HG03442 (cell line): ENCODE results near the gene BCL2.
A peak's percentile ranks its signal among the peaks of the same experiment; 100 is the strongest.

Experiments
- ATAC-seq: cut with Tn5 transposase; IDR thresholded peaks from one replicate; pipeline ENCODE4 v1.9.1; 2021; ENCODE audit warnings: mild to moderate bottlenecking, moderate library complexity; ENCODE audit not compliant: unreplicated experiment

BCL2 gene

DNA sequence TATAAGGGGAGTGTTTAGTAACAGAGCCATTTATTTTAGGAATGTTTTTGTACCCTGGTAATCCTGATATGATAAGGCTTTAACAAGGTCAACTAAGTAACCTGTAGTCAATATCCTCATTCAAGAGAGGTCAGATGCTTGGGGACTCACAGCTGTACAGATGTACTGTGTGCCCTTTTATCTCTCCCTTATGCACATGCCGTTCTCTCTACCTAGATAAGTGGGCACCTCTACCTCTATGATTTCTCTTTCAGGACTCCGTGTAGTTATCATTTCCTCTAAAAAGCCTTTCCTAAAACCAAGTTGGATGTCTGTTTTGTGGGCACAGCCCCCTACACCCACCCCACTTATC is 132.4 kb downstream of the BCL2 start:
- no peak for ATAC-seq

DNA sequence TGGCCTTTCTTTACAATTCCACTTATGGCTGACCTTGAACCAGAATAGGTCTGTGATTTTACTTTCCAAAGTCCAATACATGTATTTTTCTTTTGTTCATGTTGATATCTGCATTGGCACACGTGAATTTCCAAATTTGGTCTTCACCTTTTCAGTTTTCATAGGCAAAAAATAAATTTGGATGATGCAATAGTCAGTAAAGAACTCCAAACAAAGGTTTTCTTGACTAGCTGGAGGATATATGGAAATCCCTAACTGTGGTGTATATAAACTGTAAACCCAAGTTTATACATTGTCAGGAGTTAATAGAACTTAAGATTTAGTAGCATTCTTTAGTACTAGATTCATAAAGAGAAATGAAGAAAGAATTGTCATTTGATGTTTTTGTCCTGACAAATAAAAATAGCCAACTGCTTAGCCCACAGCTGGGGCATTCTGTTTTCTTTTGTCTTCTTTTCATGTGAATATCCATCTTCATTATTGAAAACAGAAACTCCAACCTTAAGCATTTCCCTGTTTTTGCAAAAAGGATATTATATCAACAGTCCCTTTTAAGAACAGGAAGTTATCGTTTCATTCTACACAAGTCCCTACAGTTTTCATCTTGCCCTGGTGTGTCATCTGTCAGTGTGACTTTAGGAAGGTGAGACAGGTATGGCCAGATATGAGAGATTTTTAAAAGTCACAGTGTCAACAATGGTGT is 132.9 kb downstream of the BCL2 start:
- no peak for ATAC-seq

DNA sequence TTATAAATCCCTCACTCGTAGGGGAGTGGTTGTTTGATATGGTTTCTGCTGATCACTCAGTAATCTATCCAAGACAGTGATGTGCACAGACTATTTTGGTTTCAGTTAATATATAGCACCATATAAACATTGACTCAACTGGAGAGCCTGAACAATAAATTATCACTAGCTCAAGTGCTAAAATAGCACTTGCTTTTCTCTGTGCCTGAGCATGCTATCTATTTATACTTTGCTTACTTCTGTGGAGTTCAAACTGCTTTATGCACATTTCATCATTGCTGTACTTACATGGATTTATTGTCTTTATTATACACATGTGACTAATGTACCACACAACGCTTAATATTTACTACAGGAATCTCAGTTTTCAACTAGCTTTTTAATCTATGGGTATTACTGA is 133.6 kb downstream of the BCL2 start:
- no peak for ATAC-seq

GRCh38 chr18:63183952-63184770 is 135.4 kb downstream of the BCL2 start:
- no peak for ATAC-seq

- ATAC-seq = no peak
These were observed 136.2 kb downstream of the BCL2 start for GRCh38 chr18:63183378-63183777.

GRCh38 chr18:63182861-63183260 is 136.7 kb downstream of the BCL2 start:
- ATAC-seq = no peak

DNA sequence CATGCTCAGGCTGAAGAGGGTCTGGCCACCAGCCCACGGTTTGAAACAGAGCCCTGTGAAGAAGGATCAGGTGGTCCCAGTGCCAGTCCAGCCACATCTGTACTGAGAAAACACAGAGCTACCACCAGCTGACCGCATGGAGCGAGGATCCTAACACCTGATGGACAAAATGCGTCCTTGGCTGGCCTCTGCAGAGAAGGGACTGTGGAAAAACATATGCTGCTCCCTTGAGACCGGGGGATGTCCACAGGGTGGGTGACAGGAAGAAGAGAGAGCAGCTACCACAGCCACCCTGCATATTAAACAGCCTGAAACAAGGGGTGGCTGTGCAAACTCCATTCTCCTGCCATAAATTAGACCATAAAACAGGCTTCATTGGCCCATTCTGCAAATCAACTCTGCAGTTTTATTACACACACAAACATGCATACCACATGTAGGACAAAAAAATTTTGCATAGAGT is 137.2 kb downstream of the BCL2 start:
- no peak for ATAC-seq

DNA sequence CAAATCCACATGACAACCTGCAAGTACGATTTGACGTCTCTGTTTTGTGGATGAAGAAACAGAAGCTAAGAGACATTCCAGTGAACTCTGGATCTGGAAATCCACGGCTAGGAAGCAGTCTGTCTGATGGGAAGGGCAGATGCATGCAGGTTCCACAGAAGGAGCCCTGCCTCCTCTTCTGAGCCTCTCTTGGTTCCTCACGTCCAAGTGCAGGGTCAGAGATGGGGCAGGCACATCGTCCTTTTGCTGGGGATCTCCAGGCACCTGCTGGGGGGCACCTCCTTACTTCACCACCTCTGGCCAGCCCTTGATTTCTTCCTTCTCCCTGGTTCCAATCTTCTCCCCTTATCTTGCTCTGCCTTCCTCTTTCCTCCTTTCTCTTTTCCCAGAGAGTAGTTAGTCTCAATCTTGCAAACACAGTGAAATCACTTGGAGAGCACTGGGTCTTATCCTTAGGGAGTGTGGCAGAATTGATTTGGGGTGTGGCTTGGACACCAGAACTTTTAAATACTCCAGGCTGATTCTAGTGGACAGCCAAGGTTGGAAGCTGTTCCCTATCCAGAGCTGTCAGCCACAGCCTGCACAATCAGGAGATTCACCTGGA is 137.8 kb downstream of the BCL2 start:
- no peak for ATAC-seq

- ATAC-seq = peak; percentile 59
These were observed 138.6 kb downstream of the BCL2 start for GRCh38 chr18:63180971-63181376.

DNA sequence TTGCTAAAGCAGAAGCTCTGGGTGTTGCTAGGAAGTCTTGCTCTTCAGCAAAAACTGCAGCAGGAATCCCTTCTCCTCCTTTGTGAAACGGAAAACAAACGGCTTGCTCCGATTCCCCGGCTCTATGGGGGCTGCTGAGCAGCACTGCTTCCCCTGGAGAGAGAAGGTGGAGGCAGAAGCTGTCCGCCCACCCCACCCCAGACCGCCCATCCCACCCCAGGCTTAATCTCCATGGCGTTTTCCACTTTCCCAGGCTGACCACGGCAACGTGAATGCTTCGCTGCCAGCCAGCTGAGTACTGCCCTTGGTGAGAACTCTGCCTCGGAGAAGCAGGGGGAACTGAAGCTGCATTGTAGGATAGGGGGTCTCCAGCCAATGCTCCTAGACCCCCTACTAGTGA is 139.2 kb downstream of the BCL2 start:
- no peak for ATAC-seq

DNA sequence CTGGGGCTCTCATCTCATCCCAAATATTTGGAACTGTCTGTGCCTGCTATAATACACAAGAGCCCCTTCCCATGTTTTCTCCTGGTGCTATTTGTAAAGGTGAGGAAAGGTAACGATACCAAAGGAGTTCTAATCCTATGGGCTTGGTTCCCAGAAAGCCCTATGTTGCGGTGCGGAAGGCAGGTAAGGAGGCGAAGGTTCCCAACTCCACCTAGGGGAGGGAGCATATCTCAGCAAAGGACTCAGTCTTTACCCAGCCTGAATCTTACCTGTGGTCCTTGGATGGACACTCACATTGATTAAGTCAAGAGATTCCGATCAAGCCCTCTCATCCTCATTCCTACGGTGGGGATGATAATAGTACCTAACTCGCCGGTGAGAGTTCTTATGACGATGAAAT is 140.1 kb downstream of the BCL2 start:
- ATAC-seq = no peak

GRCh38 chr18:63178971-63179370 is 140.6 kb downstream of the BCL2 start:
- no peak for ATAC-seq

- no peak for ATAC-seq
These were observed 141.4 kb downstream of the BCL2 start for GRCh38 chr18:63177919-63178821.

DNA sequence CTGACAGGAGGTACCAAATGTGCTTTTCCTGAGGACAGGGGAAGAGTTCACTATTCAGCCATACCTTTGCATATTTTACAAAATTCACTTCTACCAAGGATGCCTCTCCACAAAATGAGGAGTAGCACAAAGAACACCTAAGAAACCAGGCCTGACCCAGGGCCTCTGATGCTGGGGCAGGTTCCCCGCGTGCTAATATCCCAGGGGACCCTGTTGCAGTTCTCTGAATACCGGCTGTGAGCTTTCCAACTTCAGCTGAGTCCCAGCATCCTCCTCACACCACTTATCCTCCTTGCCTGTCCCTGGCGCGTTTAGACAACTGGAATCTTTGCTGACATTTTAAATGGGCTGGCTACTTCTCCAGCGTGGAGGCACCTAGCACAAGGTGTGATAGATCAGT is 142.3 kb downstream of the BCL2 start:
- ATAC-seq = no peak

DNA sequence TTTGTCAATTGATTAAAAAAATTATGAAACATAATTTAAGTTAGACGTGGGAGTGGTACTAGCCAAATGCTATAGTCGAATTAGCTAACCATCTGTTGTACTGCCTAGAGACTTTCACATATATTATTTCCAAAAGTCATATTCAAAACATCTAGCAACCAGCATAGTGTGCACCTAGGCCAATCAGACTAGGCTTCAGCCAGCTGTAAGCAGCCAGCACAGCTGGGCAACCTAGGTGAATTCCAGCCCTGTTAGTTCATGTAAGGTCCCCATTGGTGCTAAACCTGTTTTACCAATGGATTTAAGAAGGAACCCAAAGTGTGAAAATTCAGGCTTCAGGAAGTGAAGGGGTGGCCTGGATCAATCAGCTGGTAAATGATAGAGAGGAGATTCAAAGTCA is 144.3 kb downstream of the BCL2 start:
- ATAC-seq = peak; percentile 44

- ATAC-seq = no peak
These were observed 145.6 kb downstream of the BCL2 start for GRCh38 chr18:63173983-63174382.

GRCh38 chr18:63169853-63170252 is 149.7 kb downstream of the BCL2 start:
- ATAC-seq = no peak

DNA sequence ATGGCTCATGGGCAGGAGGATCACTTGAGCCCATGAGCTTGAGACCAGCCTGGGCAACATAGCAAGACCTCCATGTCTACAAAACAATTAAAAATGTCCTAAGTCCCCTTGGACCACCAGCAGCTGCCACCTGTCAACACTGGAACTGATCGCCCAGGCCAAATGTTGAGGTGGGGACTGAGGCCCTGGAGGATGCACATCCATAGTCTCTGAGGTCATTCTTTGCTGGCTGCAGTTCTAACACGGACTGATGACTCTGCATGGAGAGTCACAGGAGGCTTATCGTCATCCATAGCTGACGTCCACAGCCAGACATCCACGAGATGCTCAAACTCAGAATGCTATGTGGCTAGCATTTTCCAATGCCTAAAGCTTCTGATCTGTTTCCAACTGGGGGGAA is 151.3 kb downstream of the BCL2 start:
- ATAC-seq = no peak

DNA sequence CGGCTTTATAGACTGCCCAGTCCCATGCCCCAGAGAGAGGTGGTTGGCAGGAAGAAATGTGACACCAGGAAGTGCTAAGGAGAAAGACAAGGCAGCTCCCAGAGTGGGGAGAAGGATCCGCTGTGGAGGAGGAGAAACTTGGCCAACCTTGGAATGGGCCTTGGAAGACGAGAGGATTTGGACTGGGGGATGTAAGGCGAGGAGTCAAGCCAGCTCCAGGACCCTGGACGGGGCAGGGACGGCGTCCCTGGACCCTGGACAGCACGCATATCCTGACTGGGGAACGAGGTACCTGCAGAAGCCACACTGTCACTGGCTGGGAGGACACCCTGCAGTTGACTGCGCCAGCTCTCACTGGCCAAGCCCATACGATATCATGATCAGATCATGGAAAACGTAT is 153.4 kb downstream of the BCL2 start:
- ATAC-seq = no peak

- no peak for ATAC-seq
These were observed 155.2 kb downstream of the BCL2 start for GRCh38 chr18:63164396-63164795.
